Progenitor cell of endocrine pancreas (in vitro differentiated cells): ENCODE data around the gene FNDC3B. TPM values are rescaled to one million over a fixed set of nuclear protein-coding genes. Genes with fewer than 3 reads are reported as not detected.
A peak's percentile ranks its signal among the peaks of the same experiment; 100 is the strongest.

ENCODE experiments used
- DNase-seq: peaks from one replicate; pipeline ENCODE4 v3.0.0; 2021; ENCODE audit warnings: low spot score; ENCODE audit not compliant: unreplicated experiment
- H3K27ac Mint-ChIP-seq: 2 replicates; pipeline ENCODE4 v1.8.0; 2021; ENCODE audit warnings: mild to moderate bottlenecking, moderate library complexity, mixed read lengths
- H3K27me3 Mint-ChIP-seq: 2 replicates; pipeline ENCODE4 v1.8.0; 2021; ENCODE audit warnings: mixed read lengths
- H3K36me3 Mint-ChIP-seq: 2 replicates; pipeline ENCODE4 v1.8.0; 2022; ENCODE audit warnings: mixed read lengths; ENCODE audit not compliant: insufficient read depth
- H3K4me1 Mint-ChIP-seq: 2 replicates; pipeline ENCODE4 v1.8.0; 2021; ENCODE audit warnings: low read depth, mixed read lengths
- H3K4me3 Mint-ChIP-seq: 2 replicates; pipeline ENCODE4 v1.8.0; 2021; ENCODE audit warnings: low read depth, mild to moderate bottlenecking, moderate library complexity, mixed read lengths
- H3K9me3 Mint-ChIP-seq: 2 replicates; pipeline ENCODE4 v1.8.0; 2021; ENCODE audit warnings: low read depth, mixed read lengths
- total RNA-seq: library from RNA; stranded (reverse); gene quantifications from 2 replicates; pipeline ENCODE4 v1.2.1, GENCODE V29; 2021
- TF ChIP-seq, protein P1 (sequence below): fragments of 200-600 bp; sonication (generic); IDR thresholded peaks from one replicate; pipeline ENCODE4 v1.5.0; 2021; ENCODE audit warnings: antibody characterized with exemption, mild to moderate bottlenecking; ENCODE audit not compliant: unreplicated experiment

Gene FNDC3B
- total RNA-seq, 1 donor from 2014 or later, result 158 TPM

DNA sequence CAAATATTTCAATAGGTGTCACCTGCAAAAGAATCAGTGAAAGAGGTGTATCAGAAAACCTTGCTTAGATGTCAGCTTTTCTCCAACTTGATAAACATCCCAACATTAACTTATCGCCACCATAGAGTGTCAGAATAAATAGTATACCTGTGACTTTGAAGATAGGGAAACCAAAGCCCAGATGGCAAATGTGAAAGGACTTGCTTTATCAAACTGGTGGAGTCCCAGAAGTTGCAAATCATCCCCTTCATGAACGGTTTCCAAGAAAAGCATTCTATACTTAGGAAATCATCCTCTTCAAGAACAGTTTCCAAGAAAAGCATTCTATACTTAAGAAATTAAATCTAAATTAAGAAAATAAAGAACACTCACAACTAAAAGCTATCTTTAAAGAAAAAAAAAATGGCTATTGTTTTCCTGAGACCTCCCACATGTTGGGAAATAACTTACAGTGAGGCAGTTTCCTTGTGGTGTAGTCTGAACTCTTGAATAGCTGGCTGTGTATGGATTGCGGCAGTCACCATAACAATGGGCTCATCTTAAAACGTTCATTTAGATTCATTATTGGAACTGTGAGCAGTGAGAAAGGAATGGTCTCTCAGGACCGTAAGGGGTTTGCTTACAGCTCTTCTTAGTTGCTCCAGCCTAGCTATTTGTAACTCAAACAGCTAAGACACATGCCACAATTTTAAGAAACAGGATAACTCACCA, 352.4 kb downstream of the FNDC3B start:
- H3K27ac Mint-ChIP-seq, result peak overlapping the region; percentile 33
- peaks cover 23% of the 10 kb centered on the region for H3K36me3 Mint-ChIP-seq
- H3K27me3 Mint-ChIP-seq, result no peaks in the 10 kb centered on the region
- H3K4me3 Mint-ChIP-seq, result no peak overlapping the region
- DNase-seq, result no peak
- no peaks in the 10 kb centered on the region for H3K9me3 Mint-ChIP-seq
- H3K4me1 Mint-ChIP-seq, result peaks cover 12% of the 10 kb centered on the region
- TF ChIP-seq, protein P1, sequence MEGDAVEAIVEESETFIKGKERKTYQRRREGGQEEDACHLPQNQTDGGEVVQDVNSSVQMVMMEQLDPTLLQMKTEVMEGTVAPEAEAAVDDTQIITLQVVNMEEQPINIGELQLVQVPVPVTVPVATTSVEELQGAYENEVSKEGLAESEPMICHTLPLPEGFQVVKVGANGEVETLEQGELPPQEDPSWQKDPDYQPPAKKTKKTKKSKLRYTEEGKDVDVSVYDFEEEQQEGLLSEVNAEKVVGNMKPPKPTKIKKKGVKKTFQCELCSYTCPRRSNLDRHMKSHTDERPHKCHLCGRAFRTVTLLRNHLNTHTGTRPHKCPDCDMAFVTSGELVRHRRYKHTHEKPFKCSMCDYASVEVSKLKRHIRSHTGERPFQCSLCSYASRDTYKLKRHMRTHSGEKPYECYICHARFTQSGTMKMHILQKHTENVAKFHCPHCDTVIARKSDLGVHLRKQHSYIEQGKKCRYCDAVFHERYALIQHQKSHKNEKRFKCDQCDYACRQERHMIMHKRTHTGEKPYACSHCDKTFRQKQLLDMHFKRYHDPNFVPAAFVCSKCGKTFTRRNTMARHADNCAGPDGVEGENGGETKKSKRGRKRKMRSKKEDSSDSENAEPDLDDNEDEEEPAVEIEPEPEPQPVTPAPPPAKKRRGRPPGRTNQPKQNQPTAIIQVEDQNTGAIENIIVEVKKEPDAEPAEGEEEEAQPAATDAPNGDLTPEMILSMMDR, result no peak

DNA sequence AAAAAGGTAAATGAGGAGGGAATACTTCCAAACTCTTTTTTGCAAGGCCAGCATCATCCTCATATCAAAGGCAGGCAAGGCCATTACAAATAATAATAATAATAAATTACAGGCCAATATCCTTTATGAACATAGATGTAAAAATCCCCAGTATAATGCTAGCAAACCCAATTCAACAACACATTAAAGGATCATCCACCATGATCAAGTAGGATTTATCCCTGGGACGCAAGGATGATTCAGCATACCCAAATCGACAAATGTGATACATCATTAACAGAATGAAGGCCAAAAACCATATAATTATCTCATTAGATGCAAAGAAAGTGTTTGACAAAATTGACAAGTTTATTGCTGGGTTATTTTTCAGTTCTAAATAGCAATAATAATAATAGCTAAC, 355.3 kb downstream of the FNDC3B start:
- Mint-ChIP-seq H3K4me3 (no peak overlapping the region), H3K9me3 (no peaks in the 10 kb centered on the region), H3K27ac (no peak overlapping the region), H3K4me1 (peaks cover 12% of the 10 kb centered on the region), H3K36me3 (peaks cover 30% of the 10 kb centered on the region), H3K27me3 (no peaks in the 10 kb centered on the region)
- TF ChIP-seq, protein P1, result no peak
- no peak for DNase-seq

DNA sequence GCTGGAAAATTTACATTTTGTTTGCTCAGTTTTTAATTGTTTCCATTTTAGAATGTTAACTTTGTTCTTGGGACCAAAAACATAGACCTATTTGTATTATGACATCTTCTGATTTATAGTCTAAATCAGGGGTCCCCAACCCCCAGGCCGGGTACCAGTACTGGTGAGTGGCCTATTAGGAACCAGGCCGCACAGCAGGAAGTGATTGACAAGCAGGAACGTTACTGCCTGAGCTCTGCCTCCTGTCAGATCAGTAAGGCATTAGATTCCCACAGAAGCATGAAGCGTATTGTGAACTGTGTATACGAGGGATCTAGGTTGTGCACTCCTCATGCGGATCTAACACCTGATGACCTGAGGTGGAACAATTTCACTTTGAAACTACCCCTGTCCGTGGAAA, 357.0 kb downstream of the FNDC3B start:
- H3K27me3 Mint-ChIP-seq, result no peaks in the 10 kb centered on the region
- H3K36me3 Mint-ChIP-seq, result peaks cover 39% of the 10 kb centered on the region
- TF ChIP-seq, protein P1, result no peak
- no peak overlapping the region for H3K4me3 Mint-ChIP-seq
- H3K27ac Mint-ChIP-seq, result no peak overlapping the region
- H3K9me3 Mint-ChIP-seq, result peaks cover under 1% of the 10 kb centered on the region
- peaks cover 4% of the 10 kb centered on the region for H3K4me1 Mint-ChIP-seq
- no peak for DNase-seq

DNA sequence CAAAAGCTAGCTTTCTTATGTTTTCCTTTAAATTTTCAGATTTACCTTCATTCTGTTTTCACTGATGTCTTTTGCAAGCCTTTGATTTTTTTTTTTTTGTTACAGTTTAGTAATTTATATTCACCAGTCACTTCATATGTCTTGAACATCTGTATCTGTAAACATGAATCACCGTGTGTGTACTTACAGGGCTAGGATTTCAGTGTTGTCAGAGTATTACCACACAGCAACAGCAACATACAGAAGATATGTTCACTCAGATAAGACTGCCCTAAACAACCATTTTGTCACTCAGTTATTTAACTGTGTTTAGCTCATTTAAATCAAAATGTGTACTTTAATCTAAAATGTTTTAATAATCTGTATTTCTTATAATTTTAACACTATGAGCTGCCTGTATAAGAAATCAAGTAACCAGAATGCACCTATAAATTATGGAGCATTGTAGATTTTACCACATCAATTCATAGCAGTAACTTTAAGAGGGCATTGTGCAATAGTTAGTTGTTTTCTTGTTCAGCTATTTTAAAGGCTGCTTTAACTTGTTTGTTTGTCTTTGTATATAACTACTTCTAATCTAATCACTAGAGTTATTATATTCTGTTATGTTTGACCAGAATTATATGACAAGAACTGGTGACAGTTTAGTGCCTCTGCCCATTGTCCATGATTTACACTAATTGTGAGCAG, 358.5 kb downstream of the FNDC3B start:
- DNase-seq, result no peak
- peaks cover 6% of the 10 kb centered on the region for H3K9me3 Mint-ChIP-seq
- TF ChIP-seq, protein P1, result no peak
- H3K27ac Mint-ChIP-seq, result no peak overlapping the region
- H3K4me3 Mint-ChIP-seq, result no peak overlapping the region
- H3K4me1 Mint-ChIP-seq, result no peaks in the 10 kb centered on the region
- H3K27me3 Mint-ChIP-seq, result no peaks in the 10 kb centered on the region
- peaks cover 49% of the 10 kb centered on the region for H3K36me3 Mint-ChIP-seq

DNA sequence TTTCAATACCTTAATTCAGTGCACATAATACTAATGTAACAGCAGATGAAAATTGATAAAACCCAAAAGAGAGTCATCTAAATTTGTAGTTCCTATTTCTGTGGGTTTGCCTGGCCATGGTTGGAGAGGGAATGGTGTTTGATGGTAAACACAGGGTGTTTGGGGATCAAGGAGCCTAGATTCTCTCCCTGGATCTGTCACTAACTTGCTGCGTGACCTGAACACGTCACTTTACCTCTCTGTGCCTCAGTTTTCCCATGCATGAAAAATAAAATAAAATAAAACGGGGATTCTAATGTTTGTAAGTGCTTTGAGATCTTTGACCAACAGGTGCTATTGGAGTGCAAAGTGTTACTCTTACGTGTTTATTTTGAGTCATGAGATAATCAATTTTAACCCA, 359.1 kb downstream of the FNDC3B start:
- Mint-ChIP-seq H3K27me3 (no peaks in the 10 kb centered on the region), H3K9me3 (peaks cover 6% of the 10 kb centered on the region), H3K36me3 (peaks cover 47% of the 10 kb centered on the region), H3K27ac (no peak overlapping the region), H3K4me1 (no peaks in the 10 kb centered on the region), H3K4me3 (no peak overlapping the region)
- TF ChIP-seq, protein P1, result no peak
- no peak for DNase-seq
